Thyroid gland (tissue), 4 donors: ENCODE results near the gene VAV3.

ENCODE experiments used
- CTCF ChIP-seq, 6 experiments: fragments of 200-600 bp in 3 of 6; fragments of 450-650 bp in 3 of 6; sonication (generic) in 3 of 6; IDR thresholded peaks; one replicate each; pipeline ENCODE4 v1.5.1; 2016 to 2019; ENCODE audit warnings: antibody characterized with exemption in 6 of 6, mild to moderate bottlenecking in 2 of 6, inconsistent platforms in 1 of 6, moderate library complexity in 1 of 6
- POLR2A ChIP-seq, 2 donors: fragments of 450-650 bp; IDR thresholded peaks; one replicate each; pipeline ENCODE4 v1.6.1; 2017; ENCODE audit warnings: antibody characterized with exemption in 2 of 2, mild to moderate bottlenecking in 2 of 2, moderate library complexity in 1 of 2

GRCh38 chr1:107695341-107695740 lies 269.6 kb downstream of the VAV3 start:
- no peak for TF ChIP-seq CTCF (IDR thresholded peaks at IDR 0.05)
- no peak for TF ChIP-seq POLR2A (IDR thresholded peaks at IDR 0.05)
